ENCODE data around the gene SMAD3.
"Not testable (repeated sequence)": the region's sequence is repeated elsewhere in the genome, so short reads cannot be mapped to it uniquely, and the experiment has no call there.

SMAD3 gene

GRCh38 chr15:67147396-67147949, 82.1 kb downstream of the SMAD3 start:
- DNase-seq = no peak

- no peak for DNase-seq
Measured at GRCh38 chr15:67148196-67148701, 82.8 kb downstream of the SMAD3 start.

GRCh38 chr15:67149068-67149772, 83.8 kb downstream of the SMAD3 start:
- DNase-seq = no peak

- DNase-seq = no peak
Measured at GRCh38 chr15:67149773-67150022, 84.3 kb downstream of the SMAD3 start.

GRCh38 chr15:67150023-67150860, 84.8 kb downstream of the SMAD3 start:
- DNase-seq = peak; percentile 32

- no peak for DNase-seq
Measured at GRCh38 chr15:67152429-67152828, 87.0 kb downstream of the SMAD3 start.

- DNase-seq = not testable (repeated sequence)
Measured at GRCh38 chr15:67153044-67153443, 87.6 kb downstream of the SMAD3 start.

- no peak for DNase-seq
Measured at GRCh38 chr15:67154249-67154648, 88.8 kb downstream of the SMAD3 start.

GRCh38 chr15:67156426-67156825, 91.0 kb downstream of the SMAD3 start:
- DNase-seq = no peak

GRCh38 chr15:67156834-67157233, 91.4 kb downstream of the SMAD3 start:
- no peak for DNase-seq

GRCh38 chr15:67157521-67158252, 92.3 kb downstream of the SMAD3 start:
- DNase-seq = no peak

- no peak for DNase-seq
Measured at GRCh38 chr15:67158367-67158766, 93.0 kb downstream of the SMAD3 start.

GRCh38 chr15:67161412-67161811, 96.0 kb downstream of the SMAD3 start:
- no peak for DNase-seq

GRCh38 chr15:67161881-67162280, 96.5 kb downstream of the SMAD3 start:
- DNase-seq = no peak

- no peak for DNase-seq
Measured at GRCh38 chr15:67163180-67163579, 97.8 kb downstream of the SMAD3 start.

GRCh38 chr15:67164401-67164791, 99.0 kb downstream of the SMAD3 start:
- DNase-seq = no peak

GRCh38 chr15:67164811-67165253, 99.4 kb downstream of the SMAD3 start:
- DNase-seq = no peak

GRCh38 chr15:67165254-67166253, 100.2 kb downstream of the SMAD3 start:
- no peak for DNase-seq

GRCh38 chr15:67166280-67167009, 101.0 kb downstream of the SMAD3 start:
- DNase-seq = no peak

GRCh38 chr15:67167091-67167490, 101.7 kb downstream of the SMAD3 start:
- no peak for DNase-seq

GRCh38 chr15:67168694-67169093, 103.3 kb downstream of the SMAD3 start:
- no peak for DNase-seq
